Adrenal gland (tissue), 5 donors: ENCODE measurements around the gene IRAK3.

Experiments used
- POLR2A ChIP-seq, 2 donors: fragments of 450-650 bp; IDR thresholded peaks; one replicate each; pipeline ENCODE4 v1.6.1; 2017; ENCODE audit warnings: antibody characterized with exemption in 2 of 2, mild to moderate bottlenecking in 2 of 2, moderate library complexity in 1 of 2
- TF ChIP-seq, protein P1 (sequence below), 6 experiments: fragments of 450-650 bp in 4 of 6; fragments of 200-600 bp in 2 of 6; sonication (generic) in 1 of 6; IDR thresholded peaks; 1 replicate in 5 of 6; 2 replicates in 1 of 6; pipeline versions ENCODE4 v1.5.1 to v1.8.0; 2016 to 2021; ENCODE audit warnings: antibody characterized with exemption in 6 of 6, mild to moderate bottlenecking in 2 of 6, moderate library complexity in 1 of 6
- donor health status: DM: no; HTN: no; CAD: no.

DNA sequence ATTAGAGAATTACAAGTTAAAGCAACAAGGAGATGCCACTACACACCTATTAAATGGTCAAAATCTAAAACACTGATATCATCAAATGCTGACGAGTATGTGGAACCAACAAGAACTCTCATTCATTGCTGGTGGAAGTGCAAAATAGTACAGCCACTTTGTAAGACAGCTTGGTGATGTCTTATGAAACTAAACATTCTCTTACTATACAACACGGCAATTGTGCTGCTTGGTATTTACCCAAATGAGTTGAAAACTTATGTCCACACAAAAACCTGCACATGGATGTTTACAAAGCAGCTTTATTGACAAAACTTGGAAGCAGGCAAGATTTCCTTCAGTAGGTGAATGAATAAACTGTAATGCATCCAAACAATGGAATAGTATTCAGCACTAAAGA, 22.5 kb upstream of the IRAK3 start:
- TF ChIP-seq, protein P1, sequence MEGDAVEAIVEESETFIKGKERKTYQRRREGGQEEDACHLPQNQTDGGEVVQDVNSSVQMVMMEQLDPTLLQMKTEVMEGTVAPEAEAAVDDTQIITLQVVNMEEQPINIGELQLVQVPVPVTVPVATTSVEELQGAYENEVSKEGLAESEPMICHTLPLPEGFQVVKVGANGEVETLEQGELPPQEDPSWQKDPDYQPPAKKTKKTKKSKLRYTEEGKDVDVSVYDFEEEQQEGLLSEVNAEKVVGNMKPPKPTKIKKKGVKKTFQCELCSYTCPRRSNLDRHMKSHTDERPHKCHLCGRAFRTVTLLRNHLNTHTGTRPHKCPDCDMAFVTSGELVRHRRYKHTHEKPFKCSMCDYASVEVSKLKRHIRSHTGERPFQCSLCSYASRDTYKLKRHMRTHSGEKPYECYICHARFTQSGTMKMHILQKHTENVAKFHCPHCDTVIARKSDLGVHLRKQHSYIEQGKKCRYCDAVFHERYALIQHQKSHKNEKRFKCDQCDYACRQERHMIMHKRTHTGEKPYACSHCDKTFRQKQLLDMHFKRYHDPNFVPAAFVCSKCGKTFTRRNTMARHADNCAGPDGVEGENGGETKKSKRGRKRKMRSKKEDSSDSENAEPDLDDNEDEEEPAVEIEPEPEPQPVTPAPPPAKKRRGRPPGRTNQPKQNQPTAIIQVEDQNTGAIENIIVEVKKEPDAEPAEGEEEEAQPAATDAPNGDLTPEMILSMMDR (IDR thresholded peaks at IDR 0.05): no peak
- no peak for TF ChIP-seq POLR2A (IDR thresholded peaks at IDR 0.05)
